ENCODE measurements around the gene DENND1A. TPM values are rescaled to one million over a fixed set of nuclear protein-coding genes. Genes with fewer than 3 reads are reported as not detected.

Gene DENND1A
- total RNA-seq, 1 donor, result 22.9 TPM

- TF ChIP-seq, protein P1, sequence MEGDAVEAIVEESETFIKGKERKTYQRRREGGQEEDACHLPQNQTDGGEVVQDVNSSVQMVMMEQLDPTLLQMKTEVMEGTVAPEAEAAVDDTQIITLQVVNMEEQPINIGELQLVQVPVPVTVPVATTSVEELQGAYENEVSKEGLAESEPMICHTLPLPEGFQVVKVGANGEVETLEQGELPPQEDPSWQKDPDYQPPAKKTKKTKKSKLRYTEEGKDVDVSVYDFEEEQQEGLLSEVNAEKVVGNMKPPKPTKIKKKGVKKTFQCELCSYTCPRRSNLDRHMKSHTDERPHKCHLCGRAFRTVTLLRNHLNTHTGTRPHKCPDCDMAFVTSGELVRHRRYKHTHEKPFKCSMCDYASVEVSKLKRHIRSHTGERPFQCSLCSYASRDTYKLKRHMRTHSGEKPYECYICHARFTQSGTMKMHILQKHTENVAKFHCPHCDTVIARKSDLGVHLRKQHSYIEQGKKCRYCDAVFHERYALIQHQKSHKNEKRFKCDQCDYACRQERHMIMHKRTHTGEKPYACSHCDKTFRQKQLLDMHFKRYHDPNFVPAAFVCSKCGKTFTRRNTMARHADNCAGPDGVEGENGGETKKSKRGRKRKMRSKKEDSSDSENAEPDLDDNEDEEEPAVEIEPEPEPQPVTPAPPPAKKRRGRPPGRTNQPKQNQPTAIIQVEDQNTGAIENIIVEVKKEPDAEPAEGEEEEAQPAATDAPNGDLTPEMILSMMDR (IDR thresholded peaks at IDR 0.05; ENCODE audit: insufficient read depth, low read depth, low read length), result no peak
- H3K4me3 ChIP-seq (ENCODE audit: low read depth, low read length), result no peak overlapping the region
- DNase-seq (ENCODE audit: low read depth), result no peak
These were observed 389.5 kb downstream of the DENND1A start for GRCh38 chr9:123540457-123540856.

DNA sequence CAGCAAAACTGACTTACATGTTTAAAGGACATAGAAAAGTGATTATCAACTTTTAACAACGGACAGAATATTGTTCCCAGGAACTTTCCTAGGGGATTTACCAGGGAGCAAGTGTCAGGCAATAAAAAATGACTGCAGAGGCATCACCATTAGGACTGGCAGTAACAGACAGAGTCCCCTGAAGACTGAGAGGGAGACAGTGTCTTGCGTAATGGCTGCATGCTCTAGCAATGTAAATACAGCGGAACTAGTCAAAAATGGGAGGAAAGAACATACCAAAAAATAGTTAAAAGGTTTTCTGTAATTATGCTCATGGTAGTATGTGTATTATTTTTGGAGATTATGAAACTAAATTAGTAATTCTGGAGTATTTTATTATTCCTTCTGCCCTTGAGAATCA is 392.1 kb downstream of the DENND1A start:
- TF ChIP-seq, protein P1 (IDR thresholded peaks at IDR 0.05; ENCODE audit: insufficient read depth, low read depth, low read length), result no peak
- DNase-seq (ENCODE audit: low read depth), result peak; percentile 11
- no peak overlapping the region for H3K4me3 ChIP-seq (ENCODE audit: low read depth, low read length)

DNA sequence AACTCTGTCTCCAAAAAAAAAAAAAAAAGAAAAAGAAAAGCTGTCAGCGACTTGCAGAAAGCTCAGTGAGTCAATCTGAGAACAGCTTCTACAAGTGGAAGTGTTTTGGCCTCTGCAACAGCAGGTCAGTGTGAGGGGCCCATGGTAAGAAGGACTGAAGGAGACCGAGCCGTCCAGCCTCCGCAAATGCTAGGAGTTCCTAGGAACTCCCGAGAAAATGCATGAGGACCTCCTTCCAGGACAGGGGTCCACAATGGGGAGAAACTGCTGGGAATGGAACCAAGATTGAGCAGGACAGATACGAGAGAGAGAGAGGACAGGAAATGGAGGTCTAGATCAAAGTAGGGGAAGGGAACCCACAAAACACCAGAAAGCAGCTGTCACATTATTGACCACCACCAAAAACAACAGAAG is 393.5 kb downstream of the DENND1A start:
- no peak for DNase-seq (ENCODE audit: low read depth)
- TF ChIP-seq, protein P1 (IDR thresholded peaks at IDR 0.05; ENCODE audit: insufficient read depth, low read depth, low read length), result no peak

DNA sequence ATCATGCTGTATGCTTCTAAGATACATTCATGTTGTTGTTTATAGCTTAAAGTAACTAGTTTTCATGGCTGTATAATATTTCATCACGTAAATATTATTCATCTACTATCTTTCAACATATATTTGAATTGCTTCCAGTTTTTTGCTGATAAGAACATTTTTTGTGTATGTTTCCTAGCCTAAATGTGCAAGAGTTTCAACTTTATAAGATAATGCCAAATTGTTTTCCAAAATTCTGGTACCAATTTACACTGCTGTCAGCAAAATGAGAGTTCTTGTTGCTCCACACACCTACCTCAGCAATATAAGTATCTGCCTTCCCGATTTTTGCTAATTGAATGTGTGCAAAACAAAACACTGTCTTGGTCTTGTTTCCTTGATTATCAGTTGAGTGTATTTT is 395.6 kb downstream of the DENND1A start:
- no peak overlapping the region for H3K4me3 ChIP-seq (ENCODE audit: low read depth, low read length)
- DNase-seq (ENCODE audit: low read depth), result no peak
- TF ChIP-seq, protein P1 (IDR thresholded peaks at IDR 0.05; ENCODE audit: insufficient read depth, low read depth, low read length), result no peak

More for the DNA sequence above, 393.5 kb downstream of the DENND1A start:
- no peak overlapping the region for H3K4me3 ChIP-seq (ENCODE audit: low read depth, low read length)

GRCh38 chr9:123530244-123530643 is 399.7 kb downstream of the DENND1A start:
- TF ChIP-seq, protein P1 (IDR thresholded peaks at IDR 0.05; ENCODE audit: insufficient read depth, low read depth, low read length), result no peak
- H3K4me3 ChIP-seq (ENCODE audit: low read depth, low read length), result no peak overlapping the region

GRCh38 chr9:123528501-123528900 is 401.4 kb downstream of the DENND1A start:
- no peak overlapping the region for H3K4me3 ChIP-seq (ENCODE audit: low read depth, low read length)
- no peak for DNase-seq (ENCODE audit: low read depth)
- TF ChIP-seq, protein P1 (IDR thresholded peaks at IDR 0.05; ENCODE audit: insufficient read depth, low read depth, low read length), result no peak

More at GRCh38 chr9:123530244-123530643, 399.7 kb downstream of the DENND1A start:
- no peak for DNase-seq (ENCODE audit: low read depth)

- no peak overlapping the region for H3K4me3 ChIP-seq (ENCODE audit: low read depth, low read length)
- TF ChIP-seq, protein P1 (IDR thresholded peaks at IDR 0.05; ENCODE audit: insufficient read depth, low read depth, low read length), result no peak
- DNase-seq (ENCODE audit: low read depth), result no peak
These were observed 401.9 kb downstream of the DENND1A start for GRCh38 chr9:123527981-123528380.

All from fibroblast of villous mesenchyme (primary cell).